Erythroblast (primary cell): Measurements from ENCODE around the gene PLOD3.

Source experiments
- GATA1 ChIP-seq: IDR thresholded peaks from 2 replicates; pipeline ENCODE4 v1.6.1; 2011; ENCODE audit warnings: low read depth, mild to moderate bottlenecking, control low read depth, low read length, moderate library complexity
- POLR2A ChIP-seq: IDR thresholded peaks from 2 replicates; pipeline ENCODE4 v1.6.1; 2011; ENCODE audit warnings: mild to moderate bottlenecking, low read length

- TF ChIP-seq POLR2A (no peak), GATA1 (no peak)
These were observed 37.1 kb downstream of the PLOD3 start, which contains the start of gene NAT16 for GRCh38 chr7:101180130-101180755.
